ENCODE results near the gene ZFP90.

- no peak for TF ChIP-seq CTCF (IDR thresholded peaks at IDR 0.05)
- TF ChIP-seq POLR2AphosphoS5 (IDR thresholded peaks at IDR 0.05), result no peak
- TF ChIP-seq POLR2A (IDR thresholded peaks at IDR 0.05), result no peak
Observed at GRCh38 chr16:68519225-68519745, 19.8 kb upstream of the ZFP90 start.
